ENCODE measurements around the gene P2RX2.

DNA sequence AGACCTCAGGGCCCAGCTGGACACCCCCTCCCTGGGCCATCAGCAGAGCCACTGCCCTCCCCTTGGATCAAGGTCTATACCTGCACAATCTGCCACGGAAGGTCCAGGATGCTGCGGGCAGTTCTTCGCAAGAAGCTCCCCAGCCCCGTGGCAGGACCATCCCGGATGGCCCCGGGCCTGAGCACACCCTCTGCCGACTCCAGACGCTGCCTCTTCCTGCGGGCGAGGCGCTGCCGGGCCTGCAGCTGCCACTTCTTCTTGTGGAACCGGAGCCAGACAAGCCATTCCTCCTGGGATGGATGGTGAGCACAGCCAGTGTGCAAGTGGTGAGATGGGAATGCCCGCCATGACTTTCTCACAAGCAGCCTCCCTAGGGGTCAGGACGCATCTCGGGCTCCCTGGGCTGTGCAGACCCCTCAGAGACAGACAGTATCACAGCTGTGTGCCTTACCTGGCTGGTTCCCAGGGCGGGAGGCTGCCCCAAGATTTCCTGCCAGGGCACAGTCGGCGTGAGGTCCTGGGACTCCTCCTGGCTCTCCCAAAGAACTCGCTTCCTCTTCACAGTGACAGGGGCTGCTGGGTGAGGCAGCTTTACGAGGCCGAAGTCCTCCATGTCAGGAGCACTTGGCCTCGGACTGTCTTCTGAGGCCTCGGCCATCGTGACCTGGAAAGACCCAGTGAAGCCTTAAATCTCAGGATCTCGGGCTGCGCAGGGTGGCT, 30.8 kb downstream of the P2RX2 start:
- no peak for TF ChIP-seq EZH2 (IDR thresholded peaks at IDR 0.05; ENCODE audit: insufficient read depth, low read length)
- TF ChIP-seq, protein P1, sequence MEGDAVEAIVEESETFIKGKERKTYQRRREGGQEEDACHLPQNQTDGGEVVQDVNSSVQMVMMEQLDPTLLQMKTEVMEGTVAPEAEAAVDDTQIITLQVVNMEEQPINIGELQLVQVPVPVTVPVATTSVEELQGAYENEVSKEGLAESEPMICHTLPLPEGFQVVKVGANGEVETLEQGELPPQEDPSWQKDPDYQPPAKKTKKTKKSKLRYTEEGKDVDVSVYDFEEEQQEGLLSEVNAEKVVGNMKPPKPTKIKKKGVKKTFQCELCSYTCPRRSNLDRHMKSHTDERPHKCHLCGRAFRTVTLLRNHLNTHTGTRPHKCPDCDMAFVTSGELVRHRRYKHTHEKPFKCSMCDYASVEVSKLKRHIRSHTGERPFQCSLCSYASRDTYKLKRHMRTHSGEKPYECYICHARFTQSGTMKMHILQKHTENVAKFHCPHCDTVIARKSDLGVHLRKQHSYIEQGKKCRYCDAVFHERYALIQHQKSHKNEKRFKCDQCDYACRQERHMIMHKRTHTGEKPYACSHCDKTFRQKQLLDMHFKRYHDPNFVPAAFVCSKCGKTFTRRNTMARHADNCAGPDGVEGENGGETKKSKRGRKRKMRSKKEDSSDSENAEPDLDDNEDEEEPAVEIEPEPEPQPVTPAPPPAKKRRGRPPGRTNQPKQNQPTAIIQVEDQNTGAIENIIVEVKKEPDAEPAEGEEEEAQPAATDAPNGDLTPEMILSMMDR (IDR thresholded peaks at IDR 0.05; ENCODE audit: insufficient read depth, low read depth, low read length) = no peak

Measured in astrocyte (in vitro differentiated cells and primary cell).